H9 (cell line): ENCODE measurements around the gene ABCE1. TPM values are rescaled to one million over a fixed set of nuclear protein-coding genes. Genes with fewer than 3 reads are reported as not detected.

Source experiments
- DNase-seq: peaks from one replicate; pipeline ENCODE4 v3.0.0-alpha.2; 2017
- H2AFZ ChIP-seq: one replicate; pipeline ENCODE4 v1.6.1; 2013; ENCODE audit warnings: mild to moderate bottlenecking, low read length, control low read depth, moderate library complexity
- H2AK5ac ChIP-seq: 2 replicates; pipeline ENCODE4 v1.6.1; 2013; ENCODE audit warnings: low read length, control low read depth, mixed read lengths; ENCODE audit not compliant: insufficient read length
- H2BK120ac ChIP-seq: one replicate; pipeline ENCODE4 v1.6.1; 2013; ENCODE audit warnings: low read depth, mild to moderate bottlenecking, low read length, control low read depth, inconsistent platforms; ENCODE audit not compliant: poor library complexity, severe bottlenecking
- H2BK12ac ChIP-seq: 2 replicates; pipeline ENCODE4 v1.6.1; 2013; ENCODE audit warnings: low read length, control low read depth, mixed read lengths, low read depth; ENCODE audit not compliant: insufficient read length
- H2BK15ac ChIP-seq: 2 replicates; pipeline ENCODE4 v1.6.1; 2013; ENCODE audit warnings: low read depth, low read length, control low read depth
- H2BK20ac ChIP-seq: one replicate; pipeline ENCODE4 v1.6.1; 2013; ENCODE audit warnings: low read depth, mild to moderate bottlenecking, low read length, control low read depth, inconsistent platforms; ENCODE audit not compliant: poor library complexity, severe bottlenecking
- H2BK5ac ChIP-seq: 2 replicates; pipeline ENCODE4 v1.6.1; 2013; ENCODE audit warnings: low read length, control low read depth, mixed read lengths; ENCODE audit not compliant: insufficient read length
- H3K14ac ChIP-seq: 2 replicates; pipeline ENCODE4 v1.6.1; 2013; ENCODE audit warnings: low read length, control low read depth; ENCODE audit not compliant: insufficient read depth
- H3K18ac ChIP-seq: 2 replicates; pipeline ENCODE4 v1.6.1; 2013; ENCODE audit warnings: low read depth, mild to moderate bottlenecking, mixed read lengths, low read length, control low read depth; ENCODE audit not compliant: insufficient read length
- H3K23ac ChIP-seq: 2 replicates; pipeline ENCODE4 v1.6.1; 2013; ENCODE audit warnings: low read length, control low read depth, mixed read lengths, low read depth; ENCODE audit not compliant: insufficient read length
- H3K23me2 ChIP-seq: 2 replicates; pipeline ENCODE4 v1.6.1; 2013; ENCODE audit warnings: low read depth, mild to moderate bottlenecking, mixed read lengths, low read length, control low read depth; ENCODE audit not compliant: insufficient read length, poor library complexity, severe bottlenecking
- H3K27ac ChIP-seq: 2 replicates; pipeline ENCODE4 v1.5.1; 2013; ENCODE audit warnings: low read length, control low read depth, mixed read lengths, low read depth; ENCODE audit not compliant: insufficient read length
- H3K27me3 ChIP-seq: 2 replicates; pipeline ENCODE4 v1.6.1; 2013; ENCODE audit warnings: low read length, control low read depth, inconsistent platforms; ENCODE audit not compliant: insufficient read depth
- H3K4ac ChIP-seq: 2 replicates; pipeline ENCODE4 v1.6.1; 2013; ENCODE audit warnings: low read depth, mild to moderate bottlenecking, control low read depth, inconsistent platforms, low read length, moderate library complexity
- H3K4me1 ChIP-seq: 2 replicates; pipeline ENCODE4 v1.6.1; 2013; ENCODE audit warnings: low read length, control low read depth, inconsistent platforms; ENCODE audit not compliant: insufficient read depth
- H3K4me2 ChIP-seq: 2 replicates; pipeline ENCODE4 v1.6.1; 2013; ENCODE audit warnings: low read length, control low read depth, mixed read lengths; ENCODE audit not compliant: insufficient read length, insufficient read depth
- H3K56ac ChIP-seq: 2 replicates; pipeline ENCODE4 v1.6.1; 2013; ENCODE audit warnings: low read depth, mild to moderate bottlenecking, mixed read lengths, low read length, control low read depth; ENCODE audit not compliant: insufficient read length
- H3K79me1 ChIP-seq: 2 replicates; pipeline ENCODE4 v1.6.1; 2013; ENCODE audit warnings: low read depth, mild to moderate bottlenecking, moderate library complexity, low read length, control low read depth, inconsistent platforms; ENCODE audit not compliant: insufficient read depth, poor library complexity, severe bottlenecking
- H3K79me2 ChIP-seq: 2 replicates; pipeline ENCODE4 v1.6.1; 2013; ENCODE audit warnings: low read length, control low read depth, inconsistent platforms; ENCODE audit not compliant: insufficient read depth
- H3K9ac ChIP-seq: 2 replicates; pipeline ENCODE4 v1.6.1; 2013; ENCODE audit warnings: low read length, control low read depth, mixed read lengths; ENCODE audit not compliant: insufficient read length; ENCODE audit errors: extremely low read depth
- H3K9me3 ChIP-seq: one replicate; pipeline ENCODE4 v1.6.1; 2013; ENCODE audit warnings: low read depth, low read length, inconsistent platforms; ENCODE audit not compliant: control insufficient read depth
- H3T11ph ChIP-seq: one replicate; pipeline ENCODE4 v1.6.1; 2013; ENCODE audit warnings: mild to moderate bottlenecking, low read length, control low read depth, inconsistent platforms
- H4K20me1 ChIP-seq: one replicate; pipeline ENCODE4 v1.6.1; 2013; ENCODE audit not compliant: control insufficient read depth, insufficient read length, insufficient read depth
- H4K5ac ChIP-seq: 2 replicates; pipeline ENCODE4 v1.6.1; 2013; ENCODE audit warnings: low read depth, mild to moderate bottlenecking, mixed read lengths, low read length, control low read depth; ENCODE audit not compliant: insufficient read length
- H4K8ac ChIP-seq: replicated peaks from 2 replicates; pipeline ENCODE4 v1.6.1; 2013; ENCODE audit warnings: low read length, control low read depth, mixed read lengths, low read depth; ENCODE audit not compliant: insufficient read length
- H4K91ac ChIP-seq: 2 replicates; pipeline ENCODE4 v1.6.1; 2013; ENCODE audit warnings: low read depth, mild to moderate bottlenecking, moderate library complexity, mixed read lengths, low read length, control low read depth; ENCODE audit not compliant: insufficient read length
- H3K27ac Mint-ChIP-seq, 3 experiments: 2 replicates in 2 of 3; 3 replicates in 1 of 3; pipeline ENCODE4 v1.8.0; 2020 to 2021; ENCODE audit warnings: mixed read lengths in 3 of 3, mild to moderate bottlenecking in 1 of 3, moderate library complexity in 1 of 3
- H3K27me3 Mint-ChIP-seq: 2 replicates; pipeline ENCODE4 v1.8.0; 2021; ENCODE audit warnings: low read depth, mild to moderate bottlenecking, moderate library complexity, mixed read lengths
- H3K36me3 Mint-ChIP-seq, 3 experiments: 2 replicates in 2 of 3; 3 replicates in 1 of 3; pipeline ENCODE4 v1.8.0; 2020 to 2021; ENCODE audit warnings: low read depth in 3 of 3, mixed read lengths in 3 of 3; ENCODE audit not compliant: insufficient read depth in 1 of 3
- H3K4me1 Mint-ChIP-seq, 2 experiments: 2 replicates each; pipeline ENCODE4 v1.8.0; 2020; ENCODE audit warnings: mixed read lengths in 2 of 2
- H3K4me3 Mint-ChIP-seq, 2 experiments: 2 replicates in 1 of 2; 3 replicates in 1 of 2; pipeline ENCODE4 v1.8.0; 2020 to 2021; ENCODE audit warnings: mild to moderate bottlenecking in 2 of 2, mixed read lengths in 2 of 2, moderate library complexity in 1 of 2
- H3K9me3 Mint-ChIP-seq, 2 experiments: 2 replicates in 1 of 2; 3 replicates in 1 of 2; pipeline ENCODE4 v1.8.0; 2020; ENCODE audit warnings: mild to moderate bottlenecking in 2 of 2, mixed read lengths in 2 of 2, moderate library complexity in 1 of 2
- CTCF ChIP-seq: fragments of 200-600 bp; sonication (generic); conservative IDR thresholded peaks from 3 replicates; pipeline ENCODE4 v1.8.0; 2021; ENCODE audit warnings: antibody characterized with exemption, mild to moderate bottlenecking
- WGBS: extraction: QIAGEN DNeasy Blood & Tissue Kit; methylation state at CpG from one replicate; pipeline ENCODE4 v1.1.7; 2013; ENCODE audit warnings: missing lambda C conversion rate, low lambda C conversion rate, mixed read lengths; ENCODE audit not compliant: insufficient read length; ENCODE audit errors: extremely low coverage; 5-methylcytosine and 5-hydroxymethylcytosine counted together
- total RNA-seq: library from RNA; stranded (reverse); gene quantifications from 2 replicates; pipeline ENCODE4 v1.2.1, GENCODE V29; 2021

Gene ABCE1
- total RNA-seq, 1 experiment from 2014 or later, result 112 TPM

GRCh38 chr4:145131848-145132247 lies 33.7 kb downstream of the ABCE1 start:
- Mint-ChIP-seq H3K9me3 (no peaks in the 10 kb centered on the region; a peak in 1 of 5 replicates), H3K4me1 (no peaks in the 10 kb centered on the region), H3K36me3 (peaks cover 7 to 28% (median 18%) of the 10 kb centered on the region in 3 experiments; a peak in 6 of 7 replicates), H3K4me3 (no peak overlapping the region), H3K27me3 (no peaks in the 10 kb centered on the region), H3K27ac (peak overlapping the region in 2 of 3 experiments; percentile 51 to 65; a peak in 1 of 7 replicates)
- Histone ChIP-seq H3K4ac (no peak overlapping the region), H2BK5ac (no peak overlapping the region), H3T11ph (no peak overlapping the region), H2BK15ac (no peak overlapping the region), H2AFZ (no peak overlapping the region), H2BK20ac (no peak overlapping the region), H4K91ac (no peak overlapping the region), H2BK120ac (no peak overlapping the region), H3K9me3 (no peaks in the 10 kb centered on the region), H2AK5ac (no peak overlapping the region), H3K79me1 (no peaks in the 10 kb centered on the region), H3K4me1 (no peaks in the 10 kb centered on the region), H2BK12ac (no peak overlapping the region), H3K4me2 (no peak overlapping the region), H3K27me3 (no peaks in the 10 kb centered on the region), H3K18ac (no peak overlapping the region), H3K27ac (no peak overlapping the region), H4K8ac (no peak overlapping the region), H3K23ac (no peak overlapping the region), H3K14ac (no peak overlapping the region), H3K79me2 (no peaks in the 10 kb centered on the region), H3K9ac (no peak overlapping the region), H4K20me1 (no peaks in the 10 kb centered on the region), H4K5ac (no peak overlapping the region), H3K23me2 (no peaks in the 10 kb centered on the region), H3K56ac (no peak overlapping the region)
- TF ChIP-seq CTCF, result no peak
- no peak for DNase-seq
- WGBS, result no CpG with 5 or more reads among the region's 12 CpGs
